OCI-LY7 (cell line): ENCODE data around the gene METTL8.

Experiments used
- CTCF ChIP-seq: fragments of 200-600 bp; sonication (generic); conservative IDR thresholded peaks from 2 replicates; pipeline ENCODE4 v1.5.1; 2014; ENCODE audit warnings: mild to moderate bottlenecking, antibody characterized with exemption, low read length, moderate library complexity, mixed read lengths
- EZH2phosphoT487 ChIP-seq: fragments of 200-600 bp; sonication (generic); IDR thresholded peaks from 2 replicates; pipeline ENCODE4 v1.6.1; 2018; ENCODE audit warnings: low read depth, borderline replicate concordance, mild to moderate bottlenecking, mixed run types, antibody characterized with exemption, low read length, moderate library complexity, mixed read lengths

- TF ChIP-seq CTCF (no peak), EZH2phosphoT487 (no peak)
Observed at GRCh38 chr2:171271386-171271785, 162.4 kb downstream of the METTL8 start.
